ENCODE measurements around the gene CTCFL.

CTCFL gene

DNA sequence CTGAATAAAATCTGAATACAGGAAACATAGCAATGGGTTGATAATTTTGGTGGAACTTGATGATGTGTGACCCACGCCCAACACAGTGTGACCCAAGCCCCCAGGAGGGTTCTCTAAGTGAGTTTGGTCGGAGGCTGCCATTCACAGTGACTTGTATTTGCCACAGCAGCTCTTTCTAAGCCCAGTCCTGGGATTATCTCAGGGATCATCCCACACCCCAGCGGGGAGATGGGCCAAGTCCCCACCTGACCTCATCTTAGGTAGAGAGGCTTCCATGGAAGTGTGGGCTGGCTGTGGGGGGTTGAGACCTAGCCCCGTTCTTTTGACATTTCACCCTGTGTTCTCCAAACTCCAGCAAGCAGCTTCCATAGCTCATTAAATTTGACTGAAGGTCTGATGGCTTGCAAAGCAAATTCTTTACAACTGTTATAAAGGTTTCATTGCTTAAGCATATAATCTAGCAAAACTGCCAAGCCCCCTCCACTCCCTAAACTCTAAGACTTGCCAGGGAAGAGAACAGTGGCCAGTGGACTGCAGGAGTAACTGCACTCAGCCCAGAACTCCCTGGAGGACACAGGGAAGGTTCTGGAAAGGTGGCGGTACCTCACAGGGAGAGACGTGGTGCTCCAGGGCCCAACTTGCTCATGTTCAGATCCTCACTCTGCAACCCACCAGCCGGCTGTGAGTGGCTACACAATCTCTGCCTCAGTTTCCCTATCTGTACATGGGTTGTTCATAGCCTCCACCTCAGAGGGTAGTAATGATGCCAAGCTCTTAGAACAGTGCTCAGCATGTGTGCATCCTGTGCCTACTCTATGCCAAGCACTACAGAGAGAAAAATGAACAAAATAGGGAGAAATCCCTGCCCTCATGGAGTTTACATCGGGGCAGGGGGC, 35.0 kb upstream of the CTCFL start:
- no peak for DNase-seq (ENCODE audit: low spot score)

GRCh38 chr20:57559289-57559634, 34.3 kb upstream of the CTCFL start:
- no peak for DNase-seq (ENCODE audit: low spot score)

GRCh38 chr20:57558614-57559288, 33.8 kb upstream of the CTCFL start:
- DNase-seq (ENCODE audit: low spot score), result no peak

GRCh38 chr20:57557926-57558613, 33.1 kb upstream of the CTCFL start:
- DNase-seq (ENCODE audit: low spot score), result no peak

GRCh38 chr20:57556980-57557274, 32.0 kb upstream of the CTCFL start:
- no peak for DNase-seq (ENCODE audit: low spot score)

- DNase-seq (ENCODE audit: low spot score), result no peak
These were observed 30.7 kb upstream of the CTCFL start for GRCh38 chr20:57555457-57556184.

GRCh38 chr20:57553376-57554018, 28.6 kb upstream of the CTCFL start:
- no peak for DNase-seq (ENCODE audit: low spot score)

GRCh38 chr20:57552471-57552870, 27.5 kb upstream of the CTCFL start:
- DNase-seq (ENCODE audit: low spot score), result no peak

GRCh38 chr20:57548177-57549058, 23.5 kb upstream of the CTCFL start:
- DNase-seq (ENCODE audit: low spot score), result no peak

- no peak for DNase-seq (ENCODE audit: low spot score)
These were observed 22.2 kb upstream of the CTCFL start for GRCh38 chr20:57546956-57547649.

GRCh38 chr20:57545927-57546662, 21.2 kb upstream of the CTCFL start:
- DNase-seq (ENCODE audit: low spot score), result no peak

GRCh38 chr20:57544838-57545564, 20.1 kb upstream of the CTCFL start:
- DNase-seq (ENCODE audit: low spot score), result no peak

DNA sequence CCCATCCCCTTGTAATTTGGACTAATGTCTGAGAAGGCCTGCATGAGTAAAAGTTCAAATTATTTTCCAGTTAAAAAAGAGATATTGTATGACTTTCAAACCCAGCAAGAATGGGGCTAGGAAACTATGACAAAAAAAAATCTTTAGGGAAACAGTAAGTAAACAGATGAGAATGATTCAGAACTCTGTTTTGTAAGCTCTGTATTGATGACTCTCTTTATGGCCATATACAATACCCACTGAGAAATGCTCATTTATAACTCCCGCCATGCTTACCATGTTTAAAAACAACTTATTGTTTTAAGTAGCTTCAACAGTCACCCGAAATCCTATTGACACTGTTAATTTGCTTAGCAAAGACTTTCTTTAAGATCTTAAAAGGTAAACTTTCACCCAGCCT, 18.8 kb upstream of the CTCFL start:
- DNase-seq (ENCODE audit: low spot score), result no peak

- DNase-seq (ENCODE audit: low spot score), result no peak
These were observed 16.1 kb upstream of the CTCFL start for GRCh38 chr20:57540890-57541580.

DNA sequence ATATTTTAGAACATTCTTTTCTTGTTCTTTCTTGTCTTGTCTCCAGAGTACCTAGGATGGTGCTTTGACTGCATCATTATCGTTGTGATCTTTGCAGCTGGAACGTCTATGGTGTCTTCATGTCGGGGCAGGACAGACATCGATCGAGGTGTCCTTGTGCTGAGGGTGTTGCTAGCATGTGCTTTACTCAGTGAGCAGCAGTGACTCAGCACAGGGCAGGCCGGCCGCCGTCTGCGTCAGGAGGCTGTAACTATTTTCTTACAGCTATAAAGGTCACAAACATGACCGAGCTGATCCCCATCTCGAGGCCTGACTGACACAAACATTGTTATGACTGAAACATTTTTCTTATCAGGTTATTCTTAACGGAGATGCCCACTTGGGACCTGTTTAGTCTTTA, 14.9 kb upstream of the CTCFL start:
- no peak for DNase-seq (ENCODE audit: low spot score)

DNA sequence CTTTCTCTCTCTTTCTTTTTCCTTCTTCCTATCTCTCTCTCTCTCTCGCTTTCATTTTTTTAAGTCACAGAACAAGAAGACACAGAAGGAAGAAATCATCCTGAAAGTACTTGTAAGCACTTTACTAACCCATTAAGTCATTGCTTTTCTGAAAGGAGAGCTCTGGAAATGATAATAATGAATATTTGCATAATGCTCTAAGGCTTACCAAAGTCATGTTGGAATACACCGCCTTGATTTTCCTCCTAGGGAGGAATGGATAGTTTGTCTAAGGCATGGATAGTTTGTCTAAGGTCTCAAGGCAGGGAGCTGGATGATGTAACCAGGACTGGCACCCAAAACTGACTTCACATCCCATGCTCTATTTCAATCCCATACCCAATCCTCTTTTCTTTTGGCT, 12.9 kb upstream of the CTCFL start:
- no peak for DNase-seq (ENCODE audit: low spot score)

DNA sequence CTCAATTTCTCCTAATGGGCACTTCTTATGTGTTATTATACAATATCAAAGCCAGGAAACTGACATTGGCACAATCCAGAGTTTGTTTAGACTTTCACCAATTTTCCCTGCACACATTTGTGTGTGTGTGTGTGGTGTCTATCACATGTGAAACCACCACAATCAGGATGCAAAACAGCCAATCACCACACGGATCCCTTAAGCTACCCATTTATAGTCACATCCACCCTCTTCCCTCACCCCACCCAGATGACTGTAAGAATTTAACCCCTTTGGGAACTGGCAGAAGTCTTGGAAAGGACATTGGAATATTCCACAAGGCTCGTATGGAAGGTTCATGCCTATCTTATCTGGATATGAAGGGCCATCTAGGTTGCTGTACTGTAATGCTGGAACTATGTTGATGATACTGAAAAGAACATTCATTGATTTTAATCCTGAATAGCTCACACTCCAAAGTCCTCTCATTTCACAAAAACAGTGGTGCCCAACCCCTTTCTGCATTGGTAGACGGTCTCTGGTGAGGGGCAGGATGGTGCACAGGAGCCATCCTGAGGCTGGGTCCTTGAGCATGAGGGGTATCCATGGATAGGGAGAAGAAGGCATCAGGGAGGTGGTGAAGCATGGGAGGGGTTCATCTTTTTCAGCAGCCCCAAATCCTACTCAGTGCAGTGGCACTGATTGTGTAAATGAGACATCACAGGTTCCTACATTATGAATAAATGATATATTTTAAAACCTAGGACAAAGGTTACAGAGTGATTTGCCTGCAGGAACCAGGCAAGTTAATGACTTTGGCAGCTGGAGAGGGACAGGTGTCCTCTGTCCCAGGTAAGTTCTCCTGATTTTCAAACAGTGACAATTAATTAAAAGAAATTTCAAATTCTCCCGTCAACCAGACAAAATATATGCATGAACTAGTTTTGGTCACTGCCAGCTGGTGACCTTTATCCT, 12.1 kb upstream of the CTCFL start:
- DNase-seq (ENCODE audit: low spot score), result no peak
